ENCODE data around the gene WIPF2.

GRCh38 chr17:40218740-40219593, at the start of gene WIPF2:
- TF ChIP-seq CTCF (optimal IDR thresholded peaks at IDR 0.05 in 1 of 3, IDR thresholded peaks at IDR 0.05 in 1 of 3, conservative IDR thresholded peaks at IDR 0.05 in 1 of 3; ENCODE audit: extremely low read depth in 1 of 3, insufficient read depth in 2 of 3, low read length in 3 of 3) (peak; percentile 43 to 82 (median 56)), EZH2 (IDR thresholded peaks at IDR 0.05; ENCODE audit: low read length) (no peak)

Measured in keratinocyte (primary cell).